Measurements from ENCODE around the gene NMNAT3.

The NMNAT3 gene

DNA sequence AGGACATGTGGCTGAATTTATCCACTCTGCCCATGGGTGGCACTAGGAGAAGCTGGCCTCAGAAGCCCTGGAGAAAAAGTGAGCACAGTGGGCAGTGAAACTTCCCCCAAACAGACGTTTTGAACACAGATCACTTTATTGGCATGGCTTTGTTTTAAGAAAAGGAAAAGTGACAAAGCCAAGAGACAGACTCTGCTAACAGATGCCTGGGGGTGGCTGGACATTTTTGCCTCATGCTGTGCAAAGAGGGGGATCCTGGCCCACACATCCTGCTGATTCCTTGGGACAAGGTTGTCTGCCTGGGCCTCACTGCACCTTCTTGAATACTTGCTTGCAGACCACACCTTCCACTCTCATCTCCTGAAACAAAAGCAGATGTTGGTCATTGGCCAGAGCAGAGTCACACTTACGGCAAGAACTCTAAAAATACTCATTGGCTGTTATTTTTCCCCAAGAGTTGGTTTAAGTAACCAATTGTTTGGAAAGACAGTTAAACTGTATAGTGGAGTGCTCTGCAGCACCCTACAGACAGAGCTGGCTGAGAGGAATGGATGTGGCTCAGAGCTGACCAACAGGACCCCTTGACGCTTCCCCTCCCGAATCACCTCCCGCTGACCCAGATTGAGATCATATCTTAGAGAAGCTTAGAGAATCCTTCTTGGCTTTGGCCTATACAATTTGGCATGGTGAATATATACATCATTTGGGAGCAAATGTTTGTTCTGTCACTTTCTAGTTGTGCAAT, 160.3 kb downstream of the NMNAT3 start:
- DNase-seq, result no peak

DNA sequence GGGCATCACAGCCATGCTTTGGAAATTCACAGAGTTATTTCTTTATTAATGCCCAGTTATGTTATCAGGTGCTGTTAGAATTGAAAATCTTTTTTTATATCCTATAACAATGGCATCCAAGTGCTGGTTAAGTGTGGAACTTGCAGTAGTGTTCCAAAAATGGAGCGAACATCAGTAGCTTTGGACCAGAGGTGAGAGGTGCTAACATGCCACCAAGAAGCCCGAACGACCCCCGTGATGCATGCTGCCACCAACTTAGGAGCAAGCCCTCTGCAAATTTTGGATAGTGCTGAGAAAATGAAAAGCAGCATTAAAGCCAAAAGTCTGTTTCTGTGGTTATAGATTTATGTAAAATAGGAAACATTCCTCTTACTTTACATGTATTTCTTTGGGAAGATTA, 163.0 kb downstream of the NMNAT3 start:
- no peak for DNase-seq

All from activated CD8-positive, alpha-beta memory T cell treated with anti-CD3 and anti-CD28 coated beads, Interleukin-2, amount 50 U/mL, for 4 hours (primary cell).